Astrocyte of the cerebellum (primary cell): ENCODE results near the gene GRAMD1B.

ENCODE experiments used
- DNase-seq: peaks from one replicate; pipeline ENCODE4 v3.0.0-alpha.2; 2011; ENCODE audit warnings: low read depth
- H3K4me3 ChIP-seq: 2 replicates; pipeline ENCODE4 v1.5.1; 2011; ENCODE audit warnings: mild to moderate bottlenecking, low read depth, low read length, moderate library complexity
- CTCF ChIP-seq: IDR thresholded peaks from 2 replicates; pipeline ENCODE4 v1.5.1; 2012; ENCODE audit warnings: low read length, low read depth, moderate library complexity, mild to moderate bottlenecking; ENCODE audit errors: missing control alignments
- in situ Hi-C: cut with HindIII; loops from 2 replicates; pipeline ENCODE4 v1.10.0; 2017; ENCODE audit warnings: low sequenced_read_pairs

GRAMD1B gene

GRCh38 chr11:123576501-123576900, 146.4 kb downstream of the GRAMD1B start:
- in situ Hi-C loops, result no loop called here
- no peak for TF ChIP-seq CTCF
- no peak for DNase-seq
- no peak overlapping the region for H3K4me3 ChIP-seq

DNA sequence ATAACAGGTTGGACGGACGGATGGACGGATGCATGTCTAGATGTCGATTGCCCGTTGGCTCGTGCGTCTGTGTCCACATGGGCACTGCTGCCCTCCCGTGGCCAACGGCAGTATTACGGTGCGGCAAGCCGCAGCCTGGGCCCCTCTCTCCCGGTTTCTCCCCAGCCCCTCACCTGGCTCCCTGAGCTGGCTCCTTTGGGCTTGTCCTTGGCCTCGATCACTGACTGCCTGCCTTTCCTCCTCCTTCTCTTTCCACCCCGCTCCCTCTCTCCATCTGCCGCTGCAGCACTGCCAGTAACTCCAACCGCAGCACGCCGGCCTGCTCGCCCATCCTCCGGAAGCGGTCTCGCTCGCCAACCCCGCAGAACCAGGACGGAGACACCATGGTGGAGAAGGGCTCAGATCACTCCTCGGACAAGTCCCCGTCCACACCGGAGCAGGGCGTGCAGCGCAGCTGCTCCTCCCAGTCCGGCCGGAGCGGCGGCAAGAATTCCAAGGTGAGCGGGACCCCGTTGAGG, 147.1 kb downstream of the GRAMD1B start:
- peak; percentile 90 for TF ChIP-seq CTCF
- no peak overlapping the region for H3K4me3 ChIP-seq
- DNase-seq, result no peak
- in situ Hi-C loops, result no loop called here

DNA sequence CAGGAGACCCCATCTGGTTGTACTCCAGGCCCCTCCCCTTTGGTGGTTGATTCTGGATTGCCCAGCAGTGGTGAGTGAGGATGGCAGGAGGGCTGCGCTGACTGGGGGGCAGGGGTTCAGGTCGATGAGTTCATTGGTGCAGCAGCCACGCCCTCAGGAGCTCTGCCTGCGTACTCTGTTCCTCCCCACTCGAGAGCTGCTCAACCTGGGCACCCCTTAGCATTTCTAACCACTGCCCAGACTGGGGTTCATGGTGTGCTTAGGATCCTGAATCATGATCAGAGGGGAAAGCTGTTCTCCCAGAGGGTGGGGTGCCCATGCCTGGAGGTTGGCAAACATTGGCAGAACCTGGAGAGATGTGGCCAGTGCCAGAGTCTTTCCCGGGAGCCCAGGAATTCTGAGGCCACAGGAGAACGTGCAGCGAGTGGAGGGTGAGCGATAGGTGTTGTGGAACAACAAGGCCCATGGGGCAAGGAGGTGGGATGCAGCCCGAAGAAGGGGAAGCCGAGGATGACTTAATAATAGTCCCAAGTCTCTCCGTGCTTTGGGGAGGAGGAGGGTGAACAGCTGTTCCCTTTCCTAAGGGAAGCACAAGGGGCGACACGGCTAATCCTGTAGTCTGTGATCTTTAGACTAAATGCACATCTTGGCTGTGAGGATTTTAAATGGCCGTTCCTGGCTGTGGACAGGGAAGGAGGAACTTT, 148.9 kb downstream of the GRAMD1B start:
- TF ChIP-seq CTCF, result no peak
- in situ Hi-C loops, result no loop called here
- no peak for DNase-seq
- no peak overlapping the region for H3K4me3 ChIP-seq

DNA sequence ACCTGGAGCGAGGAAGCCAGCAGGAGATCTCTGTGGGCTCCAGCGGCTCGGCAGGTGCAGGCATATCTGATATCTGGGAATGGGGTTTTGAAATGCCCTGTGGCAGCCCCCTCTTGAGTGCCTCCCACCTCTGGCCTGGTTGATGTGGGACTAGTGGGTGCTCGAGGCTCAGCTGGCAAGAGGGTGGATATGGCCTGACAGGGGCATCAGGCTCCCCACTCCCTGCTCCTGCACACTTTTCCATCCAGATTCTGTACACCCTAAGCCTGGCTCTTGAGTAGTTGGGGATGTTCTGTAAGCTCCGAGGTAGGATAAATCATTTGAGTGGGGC, 149.4 kb downstream of the GRAMD1B start:
- no peak overlapping the region for H3K4me3 ChIP-seq
- in situ Hi-C loops, result no loop called here
- TF ChIP-seq CTCF, result no peak
- no peak for DNase-seq

GRCh38 chr11:123580137-123580536, 150.1 kb downstream of the GRAMD1B start:
- in situ Hi-C loops, result no loop called here
- TF ChIP-seq CTCF, result no peak
- no peak for DNase-seq
- H3K4me3 ChIP-seq, result no peak overlapping the region

DNA sequence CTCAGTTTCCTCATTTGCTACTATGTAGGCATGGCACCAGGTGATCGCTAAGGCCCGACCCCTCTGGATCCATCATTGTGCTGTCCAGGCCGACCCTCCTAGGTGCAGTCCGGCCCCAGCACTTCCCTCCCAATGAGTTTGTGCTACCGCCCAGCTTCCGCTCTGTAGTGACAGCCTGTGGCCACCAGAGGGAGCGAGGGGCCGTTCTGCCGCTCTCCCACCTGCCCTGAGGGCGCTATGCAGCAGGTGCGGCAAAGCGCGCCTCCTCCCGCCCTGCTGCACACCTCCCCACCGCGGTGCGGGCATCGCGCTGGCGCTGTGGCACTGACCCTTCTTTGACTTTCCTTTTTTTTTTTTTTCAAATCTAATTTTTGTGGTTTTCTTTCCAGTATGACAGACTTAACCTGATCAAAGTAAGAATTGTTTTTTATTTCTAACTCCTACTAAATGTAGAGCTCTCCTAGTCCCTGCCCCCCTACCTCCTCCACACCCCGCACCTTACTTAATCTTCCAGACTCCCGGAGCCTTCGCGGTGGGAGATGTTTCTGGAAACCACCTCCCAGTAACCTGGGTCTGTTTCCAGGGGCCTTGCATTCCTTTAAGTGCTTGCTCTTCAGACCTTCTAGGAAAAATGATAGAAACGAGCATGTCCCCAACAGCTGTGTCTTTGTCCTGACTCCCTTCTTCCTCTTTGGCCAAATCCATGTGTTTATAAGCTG, 150.6 kb downstream of the GRAMD1B start:
- no peak overlapping the region for H3K4me3 ChIP-seq
- TF ChIP-seq CTCF, result peak; percentile 98
- no peak for DNase-seq
- in situ Hi-C loops, result no loop called here
